ENCODE results near the gene JAK3. TPM values are rescaled to one million over a fixed set of nuclear protein-coding genes. Genes with fewer than 3 reads are reported as not detected.

The JAK3 gene
- total and polyA plus RNA-seq, 2 of the 13 experiments (the other 11 are each of a cell fraction or from before 2014, with no cell fraction given), result 3.4 to 18.6 TPM

GRCh38 chr19:17796013-17796837, 51.6 kb downstream of the JAK3 start (continued):
- TF ChIP-seq, protein P1, sequence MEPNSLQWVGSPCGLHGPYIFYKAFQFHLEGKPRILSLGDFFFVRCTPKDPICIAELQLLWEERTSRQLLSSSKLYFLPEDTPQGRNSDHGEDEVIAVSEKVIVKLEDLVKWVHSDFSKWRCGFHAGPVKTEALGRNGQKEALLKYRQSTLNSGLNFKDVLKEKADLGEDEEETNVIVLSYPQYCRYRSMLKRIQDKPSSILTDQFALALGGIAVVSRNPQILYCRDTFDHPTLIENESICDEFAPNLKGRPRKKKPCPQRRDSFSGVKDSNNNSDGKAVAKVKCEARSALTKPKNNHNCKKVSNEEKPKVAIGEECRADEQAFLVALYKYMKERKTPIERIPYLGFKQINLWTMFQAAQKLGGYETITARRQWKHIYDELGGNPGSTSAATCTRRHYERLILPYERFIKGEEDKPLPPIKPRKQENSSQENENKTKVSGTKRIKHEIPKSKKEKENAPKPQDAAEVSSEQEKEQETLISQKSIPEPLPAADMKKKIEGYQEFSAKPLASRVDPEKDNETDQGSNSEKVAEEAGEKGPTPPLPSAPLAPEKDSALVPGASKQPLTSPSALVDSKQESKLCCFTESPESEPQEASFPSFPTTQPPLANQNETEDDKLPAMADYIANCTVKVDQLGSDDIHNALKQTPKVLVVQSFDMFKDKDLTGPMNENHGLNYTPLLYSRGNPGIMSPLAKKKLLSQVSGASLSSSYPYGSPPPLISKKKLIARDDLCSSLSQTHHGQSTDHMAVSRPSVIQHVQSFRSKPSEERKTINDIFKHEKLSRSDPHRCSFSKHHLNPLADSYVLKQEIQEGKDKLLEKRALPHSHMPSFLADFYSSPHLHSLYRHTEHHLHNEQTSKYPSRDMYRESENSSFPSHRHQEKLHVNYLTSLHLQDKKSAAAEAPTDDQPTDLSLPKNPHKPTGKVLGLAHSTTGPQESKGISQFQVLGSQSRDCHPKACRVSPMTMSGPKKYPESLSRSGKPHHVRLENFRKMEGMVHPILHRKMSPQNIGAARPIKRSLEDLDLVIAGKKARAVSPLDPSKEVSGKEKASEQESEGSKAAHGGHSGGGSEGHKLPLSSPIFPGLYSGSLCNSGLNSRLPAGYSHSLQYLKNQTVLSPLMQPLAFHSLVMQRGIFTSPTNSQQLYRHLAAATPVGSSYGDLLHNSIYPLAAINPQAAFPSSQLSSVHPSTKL (CRISPR knock-in tag; IDR thresholded peaks at IDR 0.05), result 0 out of 2 replicates have a peak, but pooled peaks have one; percentile 24
- TF ChIP-seq SP4 (CRISPR knock-in tag; IDR thresholded peaks at IDR 0.05) (peak; percentile 40; the same call in 1 of the 2 replicates), ZBTB37 (CRISPR knock-in tag; IDR thresholded peaks at IDR 0.05) (0 out of 2 replicates have a peak, but pooled peaks have one; percentile 41), HNF4G (IDR thresholded peaks at IDR 0.05; ENCODE audit: borderline replicate concordance, low read depth, low read length) (0 out of 2 replicates have a peak, but pooled peaks have one; percentile 24), HNF4G (CRISPR knock-in tag; IDR thresholded peaks at IDR 0.05; ENCODE audit: borderline replicate concordance, low read depth) (no peak), RXRB (CRISPR knock-in tag; IDR thresholded peaks at IDR 0.05; ENCODE audit: borderline replicate concordance) (peak; percentile 78), HNF4A (CRISPR knock-in tag; IDR thresholded peaks at IDR 0.05) (peak; percentile 4; the same call in 1 of the 2 replicates), MYC (CRISPR knock-in tag; IDR thresholded peaks at IDR 0.05; ENCODE audit: borderline replicate concordance) (peak; percentile 53; the same call in 1 of the 2 replicates)
